Tibial nerve (tissue), 4 donors: ENCODE results near the gene SNCAIP. TPM values are rescaled to one million over a fixed set of nuclear protein-coding genes. Genes with fewer than 3 reads are reported as not detected.

Source experiments
- DNase-seq, 2 donors: peaks; one replicate each; pipeline ENCODE4 v3.0.0-alpha.2; 2019; ENCODE audit warnings: low spot score in 2 of 2
- H3K27ac ChIP-seq, 4 donors: fragments of 200-600 bp; sonication (generic) in 3 of 4; one replicate each; pipeline ENCODE4 v1.5.1; 2017 to 2019; ENCODE audit warnings: mild to moderate bottlenecking in 1 of 4
- H3K27me3 ChIP-seq, 2 donors: fragments of 200-600 bp; sonication (generic) in 1 of 2; one replicate each; pipeline versions ENCODE4 v1.5.1 to v1.6.0; 2017 to 2019
- H3K36me3 ChIP-seq, 3 donors: fragments of 200-600 bp; sonication (generic); one replicate each; pipeline ENCODE4 v1.5.1; 2018 to 2019
- H3K4me1 ChIP-seq, 4 donors: fragments of 200-600 bp; sonication (generic) in 3 of 4; one replicate each; pipeline ENCODE4 v1.5.1; 2017 to 2019
- H3K4me3 ChIP-seq, 4 donors: fragments of 200-600 bp; sonication (generic) in 3 of 4; one replicate each; pipeline ENCODE4 v1.5.1; 2017 to 2019; ENCODE audit warnings: mild to moderate bottlenecking in 1 of 4, moderate library complexity in 1 of 4
- H3K9me3 ChIP-seq, 4 donors: fragments of 200-600 bp; sonication (generic) in 3 of 4; one replicate each; pipeline ENCODE4 v1.5.1; 2017 to 2019
- EP300 ChIP-seq, 2 donors: sonication (generic); formaldehyde crosslinking; IDR thresholded peaks; one replicate each; pipeline ENCODE4 v1.6.1; 2017; ENCODE audit warnings: antibody characterized with exemption in 2 of 2, mild to moderate bottlenecking in 1 of 2
- POLR2A ChIP-seq, 2 donors: fragments of 450-650 bp; IDR thresholded peaks; one replicate each; pipeline ENCODE4 v1.6.1; 2017; ENCODE audit warnings: antibody characterized with exemption in 2 of 2, mild to moderate bottlenecking in 2 of 2, moderate library complexity in 2 of 2
- WGBS, 2 donors: methylation state at CpG; one replicate each; pipeline ENCODE4 v1.1.5; 2018; 5-methylcytosine and 5-hydroxymethylcytosine counted together
- total RNA-seq, 4 donors: library from RNA; depleted of rRNA; stranded (reverse); fragments of >200 nt; gene quantifications; one replicate each; pipeline ENCODE4 v1.1.0, GENCODE V29; 2016
- TF ChIP-seq, protein P1 (sequence below), 5 experiments: fragments of 200-600 bp in 3 of 5; fragments of 450-650 bp in 2 of 5; sonication (generic) in 3 of 5; IDR thresholded peaks; one replicate each; pipeline ENCODE4 v1.5.1; 2016 to 2019; ENCODE audit warnings: antibody characterized with exemption in 5 of 5, mild to moderate bottlenecking in 3 of 5, moderate library complexity in 2 of 5

The SNCAIP gene
- total RNA-seq, 4 donors from 2014 or later = 4.6 to 18.6 (median 6.4) TPM

DNA sequence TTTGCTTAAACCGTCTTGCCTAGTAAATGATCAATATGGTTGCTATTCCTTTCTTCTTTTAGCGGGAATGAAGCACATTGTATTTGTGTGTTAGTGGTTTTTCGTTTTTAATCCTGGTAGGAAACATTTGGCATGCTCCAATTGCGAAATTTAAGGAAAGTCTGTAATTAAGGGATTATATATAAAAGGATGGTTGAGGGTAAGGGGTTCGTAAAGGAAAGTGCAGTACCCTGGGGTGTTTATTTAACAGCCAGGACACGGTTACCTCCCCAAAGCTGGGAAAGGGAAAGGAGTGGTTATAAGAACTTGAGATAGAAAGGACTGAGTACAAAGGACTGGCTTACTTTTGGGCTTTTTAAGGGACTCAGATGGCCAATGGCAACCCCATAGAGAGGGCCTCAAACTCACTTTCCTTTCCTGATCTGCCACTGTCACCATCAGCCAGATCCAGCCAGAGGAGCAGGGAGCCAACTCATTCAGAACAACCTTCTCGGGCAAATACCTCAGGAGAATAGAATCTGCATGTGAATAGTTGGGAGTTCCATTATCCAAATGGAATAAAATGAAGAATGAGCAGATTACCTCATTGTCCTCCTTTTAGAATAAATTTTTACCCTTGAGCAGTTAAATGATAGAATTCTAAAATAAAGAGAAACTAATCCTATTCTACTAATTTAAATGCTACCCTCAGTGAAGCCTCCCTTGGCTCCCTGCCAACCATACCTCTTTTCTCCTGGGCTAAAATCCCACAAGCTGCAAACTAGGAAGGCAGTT, 117.7 kb downstream of the SNCAIP start:
- Histone ChIP-seq H3K4me1 (peaks cover 0 to 9% (median 0%) of the 10 kb centered on the region in 4 donors), H3K27me3 (no peaks in the 10 kb centered on the region), H3K27ac (no peak overlapping the region), H3K9me3 (no peaks in the 10 kb centered on the region), H3K4me3 (no peak overlapping the region), H3K36me3 (no peaks in the 10 kb centered on the region)
- 70 to 87% methylated on average over 7 of the region's 7 CpGs for WGBS, 2 donors
- TF ChIP-seq, protein P1, sequence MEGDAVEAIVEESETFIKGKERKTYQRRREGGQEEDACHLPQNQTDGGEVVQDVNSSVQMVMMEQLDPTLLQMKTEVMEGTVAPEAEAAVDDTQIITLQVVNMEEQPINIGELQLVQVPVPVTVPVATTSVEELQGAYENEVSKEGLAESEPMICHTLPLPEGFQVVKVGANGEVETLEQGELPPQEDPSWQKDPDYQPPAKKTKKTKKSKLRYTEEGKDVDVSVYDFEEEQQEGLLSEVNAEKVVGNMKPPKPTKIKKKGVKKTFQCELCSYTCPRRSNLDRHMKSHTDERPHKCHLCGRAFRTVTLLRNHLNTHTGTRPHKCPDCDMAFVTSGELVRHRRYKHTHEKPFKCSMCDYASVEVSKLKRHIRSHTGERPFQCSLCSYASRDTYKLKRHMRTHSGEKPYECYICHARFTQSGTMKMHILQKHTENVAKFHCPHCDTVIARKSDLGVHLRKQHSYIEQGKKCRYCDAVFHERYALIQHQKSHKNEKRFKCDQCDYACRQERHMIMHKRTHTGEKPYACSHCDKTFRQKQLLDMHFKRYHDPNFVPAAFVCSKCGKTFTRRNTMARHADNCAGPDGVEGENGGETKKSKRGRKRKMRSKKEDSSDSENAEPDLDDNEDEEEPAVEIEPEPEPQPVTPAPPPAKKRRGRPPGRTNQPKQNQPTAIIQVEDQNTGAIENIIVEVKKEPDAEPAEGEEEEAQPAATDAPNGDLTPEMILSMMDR (IDR thresholded peaks at IDR 0.05) = no peak
- TF ChIP-seq POLR2A (IDR thresholded peaks at IDR 0.05) (no peak), EP300 (IDR thresholded peaks at IDR 0.05) (no peak)
- DNase-seq = no peak

DNA sequence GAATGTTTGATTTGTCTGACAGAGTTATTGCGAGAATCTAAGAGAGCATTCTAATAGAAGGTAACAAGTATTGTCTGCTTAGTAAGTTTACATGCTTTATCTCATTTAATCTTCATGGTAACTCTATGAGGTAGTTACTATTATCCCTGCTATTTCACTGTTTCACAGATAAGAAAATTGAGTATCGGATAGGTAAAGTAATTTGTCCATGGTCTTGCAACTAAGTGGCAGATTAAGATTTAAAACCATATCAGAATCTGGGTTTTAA, 118.2 kb downstream of the SNCAIP start:
- Histone ChIP-seq H3K9me3 (no peaks in the 10 kb centered on the region), H3K27ac (no peak overlapping the region), H3K27me3 (no peaks in the 10 kb centered on the region), H3K36me3 (no peaks in the 10 kb centered on the region), H3K4me1 (peaks cover 0 to 13% (median 0%) of the 10 kb centered on the region in 4 donors), H3K4me3 (no peak overlapping the region)
- no peak for DNase-seq
- TF ChIP-seq POLR2A (IDR thresholded peaks at IDR 0.05) (no peak), EP300 (IDR thresholded peaks at IDR 0.05) (no peak)
- WGBS, 2 donors = 94 to 98% methylated on average over 2 of the region's 2 CpGs

DNA sequence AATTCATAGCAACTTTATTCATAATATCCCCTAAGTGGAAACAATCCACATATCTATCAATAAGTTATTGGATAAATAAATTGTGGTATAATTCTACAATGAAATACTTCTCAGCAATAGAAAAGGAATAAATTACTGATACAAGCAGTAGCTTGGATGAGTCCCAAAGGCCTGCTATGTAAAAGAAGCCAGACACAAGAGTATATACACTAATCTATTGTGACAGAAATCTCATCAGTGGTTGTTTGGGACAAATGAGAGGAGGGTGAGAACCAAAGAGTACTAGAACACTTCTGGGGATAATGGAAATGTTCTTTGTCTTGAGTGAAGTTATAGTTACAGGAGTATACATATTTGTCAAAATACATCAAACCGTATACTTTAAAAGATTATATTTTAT, 119.3 kb downstream of the SNCAIP start:
- TF ChIP-seq EP300 (IDR thresholded peaks at IDR 0.05) = no peak
- no peak for TF ChIP-seq POLR2A (IDR thresholded peaks at IDR 0.05)
- TF ChIP-seq, protein P1 (IDR thresholded peaks at IDR 0.05) = no peak
- DNase-seq = no peak
- 92 to 96% methylated on average over 1 of the region's 1 CpG for WGBS, 2 donors

DNA sequence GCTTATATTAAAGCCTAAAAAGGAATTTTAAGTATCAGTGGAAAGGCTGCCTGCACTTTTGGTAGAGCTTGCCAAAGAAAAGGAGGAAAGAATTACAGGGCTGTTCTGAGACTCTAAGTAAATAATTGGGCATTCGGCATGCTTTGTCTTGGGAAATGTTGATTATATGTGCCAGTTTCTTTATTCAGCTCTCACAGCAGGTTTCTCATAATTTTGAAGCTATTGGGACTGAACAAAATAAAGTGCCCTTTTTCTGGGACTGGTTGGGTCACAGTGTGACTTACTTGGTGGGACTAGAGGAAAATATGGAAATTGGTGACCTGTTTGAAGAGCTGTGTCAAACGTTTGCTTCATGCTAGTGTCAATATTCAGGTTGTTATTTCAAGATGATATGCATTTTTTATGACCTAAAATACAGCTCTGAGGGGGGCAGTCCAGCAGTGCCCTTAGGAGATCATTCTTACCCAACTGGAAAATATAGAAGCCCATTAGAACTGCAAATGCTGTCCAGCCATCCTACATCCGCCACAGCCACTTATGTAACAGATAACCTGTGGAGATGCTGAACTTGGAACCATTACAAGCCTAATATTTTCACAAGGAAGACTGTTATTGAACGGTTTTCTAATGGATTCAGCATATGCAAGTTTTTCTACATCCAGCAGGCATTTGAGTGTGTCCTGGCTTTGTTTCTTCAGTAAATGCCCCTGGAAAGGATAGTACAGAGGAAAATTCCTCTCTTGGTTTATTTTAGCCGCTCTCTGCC, 122.4 kb downstream of the SNCAIP start:
- no peak for TF ChIP-seq EP300 (IDR thresholded peaks at IDR 0.05)
- TF ChIP-seq POLR2A (IDR thresholded peaks at IDR 0.05) = no peak
- TF ChIP-seq, protein P1 (IDR thresholded peaks at IDR 0.05) = no peak
- Histone ChIP-seq H3K36me3 (no peaks in the 10 kb centered on the region), H3K4me3 (no peak overlapping the region), H3K27me3 (no peaks in the 10 kb centered on the region), H3K27ac (no peak overlapping the region), H3K4me1 (peaks cover 0 to 18% (median 0%) of the 10 kb centered on the region in 4 donors), H3K9me3 (no peaks in the 10 kb centered on the region)
- no peak for DNase-seq
- 47 to 56% methylated on average over 5 of the region's 5 CpGs for WGBS, 2 donors

More for the DNA sequence above, 119.3 kb downstream of the SNCAIP start:
- Histone ChIP-seq H3K4me3 (no peak overlapping the region), H3K36me3 (no peaks in the 10 kb centered on the region), H3K27ac (no peak overlapping the region), H3K9me3 (no peaks in the 10 kb centered on the region), H3K27me3 (no peaks in the 10 kb centered on the region), H3K4me1 (peaks cover 0 to 13% (median 0%) of the 10 kb centered on the region in 4 donors)

DNA sequence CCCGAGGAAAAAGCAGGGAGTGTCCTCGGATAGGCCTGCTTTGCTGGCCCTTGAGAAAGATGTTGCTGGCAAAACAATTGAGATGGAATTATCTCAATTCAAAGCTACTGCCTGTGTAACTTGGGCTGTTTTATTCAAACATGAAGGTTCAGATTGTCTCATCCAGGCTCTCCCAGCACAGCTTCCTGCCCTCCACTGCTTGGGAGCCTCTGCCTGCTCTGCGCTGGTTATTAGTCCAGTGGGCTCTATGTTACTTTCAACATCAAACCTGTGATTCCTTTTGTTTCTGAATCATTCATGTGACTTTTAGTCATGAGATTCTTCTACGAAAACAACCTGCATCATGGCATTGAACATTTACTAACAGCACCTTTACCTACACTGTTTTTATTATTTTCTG, 123.2 kb downstream of the SNCAIP start:
- H3K27me3 ChIP-seq = no peaks in the 10 kb centered on the region
- H3K27ac ChIP-seq = no peak overlapping the region
- peaks cover 0 to 18% (median 0%) of the 10 kb centered on the region in 4 donors for H3K4me1 ChIP-seq
- TF ChIP-seq POLR2A (IDR thresholded peaks at IDR 0.05) = no peak
- TF ChIP-seq, protein P1 (IDR thresholded peaks at IDR 0.05) = no peak
- TF ChIP-seq EP300 (IDR thresholded peaks at IDR 0.05) = no peak
- no peak overlapping the region for H3K4me3 ChIP-seq
- 81 to 87% methylated on average over 4 of the region's 4 CpGs for WGBS, 2 donors
- H3K36me3 ChIP-seq = no peaks in the 10 kb centered on the region
- no peak for DNase-seq
- no peaks in the 10 kb centered on the region for H3K9me3 ChIP-seq
